Neural progenitor cell (in vitro differentiated cells): Measurements from ENCODE around the gene CENPW. TPM values are rescaled to one million over a fixed set of nuclear protein-coding genes. Genes with fewer than 3 reads are reported as not detected.

Experiments
- DNase-seq: peaks from one replicate; pipeline ENCODE4 v3.0.0-alpha.2; 2016; ENCODE audit warnings: low spot score
- H2AFZ ChIP-seq: fragments of 200-600 bp; sonication (generic); replicated peaks from 2 replicates; pipeline ENCODE4 v1.6.1; 2016; ENCODE audit warnings: antibody characterized with exemption
- H3F3A ChIP-seq: fragments of 200-600 bp; sonication (generic); 2 replicates; pipeline ENCODE4 v1.6.1; 2016; ENCODE audit warnings: antibody characterized with exemption, low read depth
- H3K27ac ChIP-seq: fragments of 200-600 bp; sonication (generic); 2 replicates; pipeline ENCODE4 v1.5.1; 2016; ENCODE audit warnings: mild to moderate bottlenecking
- H3K27me3 ChIP-seq: fragments of 200-600 bp; sonication (generic); 2 replicates; pipeline ENCODE4 v1.6.1; 2016; ENCODE audit warnings: mild to moderate bottlenecking, moderate library complexity
- H3K36me3 ChIP-seq: fragments of 200-600 bp; sonication (generic); 2 replicates; pipeline ENCODE4 v1.5.1; 2016
- H3K4me1 ChIP-seq: fragments of 200-600 bp; sonication (generic); 2 replicates; pipeline ENCODE4 v1.6.1; 2016; ENCODE audit warnings: mixed run types
- H3K4me2 ChIP-seq: fragments of 200-600 bp; sonication (generic); 2 replicates; pipeline ENCODE4 v1.6.1; 2016
- H3K4me3 ChIP-seq: fragments of 200-600 bp; sonication (generic); 2 replicates; pipeline ENCODE4 v1.5.1; 2016
- H3K79me2 ChIP-seq: fragments of 200-600 bp; sonication (generic); 2 replicates; pipeline ENCODE4 v1.6.1; 2016; ENCODE audit warnings: low read depth
- H3K9ac ChIP-seq: fragments of 200-600 bp; sonication (generic); 2 replicates; pipeline ENCODE4 v1.6.1; 2016
- H3K9me3 ChIP-seq: fragments of 200-600 bp; sonication (generic); 2 replicates; pipeline ENCODE4 v1.5.1; 2016; ENCODE audit warnings: low read depth
- H4K20me1 ChIP-seq: fragments of 200-600 bp; sonication (generic); 2 replicates; pipeline ENCODE4 v1.6.1; 2016; ENCODE audit warnings: low read depth
- H3K27ac Mint-ChIP-seq: 3 replicates; pipeline ENCODE4 v1.8.0; 2021; ENCODE audit warnings: mixed read lengths
- H3K27me3 Mint-ChIP-seq: 2 replicates; pipeline ENCODE4 v1.8.0; 2022; ENCODE audit warnings: low read depth, mild to moderate bottlenecking, inconsistent platforms, moderate library complexity, mixed read lengths; ENCODE audit not compliant: insufficient read depth
- H3K36me3 Mint-ChIP-seq: 3 replicates; pipeline ENCODE4 v1.8.0; 2021; ENCODE audit warnings: mixed read lengths
- H3K4me1 Mint-ChIP-seq: 3 replicates; pipeline ENCODE4 v1.8.0; 2021; ENCODE audit warnings: mixed read lengths
- H3K4me3 Mint-ChIP-seq: 3 replicates; pipeline ENCODE4 v1.8.0; 2021; ENCODE audit warnings: mild to moderate bottlenecking, moderate library complexity, mixed read lengths
- H3K9me3 Mint-ChIP-seq: 3 replicates; pipeline ENCODE4 v1.8.0; 2020; ENCODE audit warnings: mixed read lengths
- EZH2 ChIP-seq: fragments of 200-600 bp; sonication (generic); IDR thresholded peaks from 2 replicates; pipeline ENCODE4 v1.6.1; 2017; ENCODE audit warnings: antibody characterized with exemption, mild to moderate bottlenecking, moderate library complexity
- EZH2phosphoT487 ChIP-seq: fragments of 200-600 bp; sonication (generic); IDR thresholded peaks from 2 replicates; pipeline ENCODE4 v1.6.1; 2017; ENCODE audit warnings: antibody characterized with exemption
- total RNA-seq: library from RNA; depleted of rRNA; stranded (reverse); fragments of >200 nt; gene quantifications from 2 replicates; pipeline ENCODE4 v1.2.3, GENCODE V29; 2015; ENCODE audit warnings: low replicate concordance
- TF ChIP-seq, protein P1 (sequence below): fragments of 200-600 bp; sonication (generic); IDR thresholded peaks from 2 replicates; pipeline ENCODE4 v1.5.1; 2017; ENCODE audit warnings: antibody characterized with exemption, mild to moderate bottlenecking

Gene CENPW
- total RNA-seq, 1 donor from 2014 or later: 47.5 TPM

GRCh38 chr6:126367849-126368248 is 27.9 kb downstream of the CENPW start:
- Mint-ChIP-seq H3K4me3 (no peak overlapping the region), H3K27ac (no peak overlapping the region), H3K36me3 (peaks cover 63% of the 10 kb centered on the region), H3K27me3 (no peaks in the 10 kb centered on the region), H3K4me1 (no peaks in the 10 kb centered on the region), H3K9me3 (peaks cover 44% of the 10 kb centered on the region)
- H3K9ac ChIP-seq: no peak overlapping the region
- H3F3A ChIP-seq: no peaks in the 10 kb centered on the region
- DNase-seq: no peak
- H3K4me2 ChIP-seq: no peak overlapping the region
- no peaks in the 10 kb centered on the region for H3K4me1 ChIP-seq
- peaks cover 6% of the 10 kb centered on the region for H3K9me3 ChIP-seq
- peaks cover 37% of the 10 kb centered on the region for H3K36me3 ChIP-seq
- no peak overlapping the region for H2AFZ ChIP-seq
- H3K79me2 ChIP-seq: peaks cover 23% of the 10 kb centered on the region
- no peaks in the 10 kb centered on the region for H3K27me3 ChIP-seq
- H4K20me1 ChIP-seq: no peaks in the 10 kb centered on the region
- TF ChIP-seq, protein P1, sequence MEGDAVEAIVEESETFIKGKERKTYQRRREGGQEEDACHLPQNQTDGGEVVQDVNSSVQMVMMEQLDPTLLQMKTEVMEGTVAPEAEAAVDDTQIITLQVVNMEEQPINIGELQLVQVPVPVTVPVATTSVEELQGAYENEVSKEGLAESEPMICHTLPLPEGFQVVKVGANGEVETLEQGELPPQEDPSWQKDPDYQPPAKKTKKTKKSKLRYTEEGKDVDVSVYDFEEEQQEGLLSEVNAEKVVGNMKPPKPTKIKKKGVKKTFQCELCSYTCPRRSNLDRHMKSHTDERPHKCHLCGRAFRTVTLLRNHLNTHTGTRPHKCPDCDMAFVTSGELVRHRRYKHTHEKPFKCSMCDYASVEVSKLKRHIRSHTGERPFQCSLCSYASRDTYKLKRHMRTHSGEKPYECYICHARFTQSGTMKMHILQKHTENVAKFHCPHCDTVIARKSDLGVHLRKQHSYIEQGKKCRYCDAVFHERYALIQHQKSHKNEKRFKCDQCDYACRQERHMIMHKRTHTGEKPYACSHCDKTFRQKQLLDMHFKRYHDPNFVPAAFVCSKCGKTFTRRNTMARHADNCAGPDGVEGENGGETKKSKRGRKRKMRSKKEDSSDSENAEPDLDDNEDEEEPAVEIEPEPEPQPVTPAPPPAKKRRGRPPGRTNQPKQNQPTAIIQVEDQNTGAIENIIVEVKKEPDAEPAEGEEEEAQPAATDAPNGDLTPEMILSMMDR: no peak
- no peak for TF ChIP-seq EZH2
- no peak for TF ChIP-seq EZH2phosphoT487
- no peak overlapping the region for H3K27ac ChIP-seq
- H3K4me3 ChIP-seq: no peak overlapping the region

DNA sequence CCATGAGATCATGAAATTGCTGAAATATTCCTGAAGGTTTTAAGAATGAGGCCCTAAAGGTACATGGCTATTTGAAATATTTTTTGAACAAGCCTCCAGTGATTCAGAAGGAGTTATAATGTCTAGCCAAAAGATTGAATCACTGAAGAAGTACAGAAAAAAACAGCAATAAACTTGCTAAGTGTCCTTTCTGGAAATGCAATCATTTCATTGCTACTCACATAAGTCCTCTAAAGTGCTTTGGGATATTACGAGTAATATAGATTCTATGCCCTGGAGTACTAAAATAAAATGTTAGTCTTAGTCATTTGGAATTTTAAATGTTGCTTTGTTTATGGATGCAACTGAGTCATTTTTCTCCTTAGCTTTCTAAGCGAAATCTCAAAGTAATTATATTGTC is 32.7 kb downstream of the CENPW start:
- TF ChIP-seq EZH2phosphoT487 (no peak), EZH2 (no peak)
- TF ChIP-seq, protein P1: no peak
- Mint-ChIP-seq H3K4me1 (no peaks in the 10 kb centered on the region), H3K36me3 (peaks cover 47% of the 10 kb centered on the region), H3K27ac (no peak overlapping the region), H3K9me3 (peaks cover 35% of the 10 kb centered on the region), H3K4me3 (no peak overlapping the region), H3K27me3 (no peaks in the 10 kb centered on the region)
- Histone ChIP-seq H3K4me3 (no peak overlapping the region), H2AFZ (no peak overlapping the region), H3K36me3 (peaks cover 24% of the 10 kb centered on the region), H3K79me2 (peaks cover 23% of the 10 kb centered on the region), H3K4me2 (no peak overlapping the region), H4K20me1 (no peaks in the 10 kb centered on the region), H3K4me1 (no peaks in the 10 kb centered on the region), H3F3A (no peaks in the 10 kb centered on the region), H3K27me3 (no peaks in the 10 kb centered on the region), H3K27ac (no peak overlapping the region), H3K9ac (no peak overlapping the region), H3K9me3 (peaks cover 11% of the 10 kb centered on the region)
- no peak for DNase-seq

GRCh38 chr6:126373344-126373743 is 33.4 kb downstream of the CENPW start:
- Histone ChIP-seq H3K9me3 (peaks cover 11% of the 10 kb centered on the region), H3K4me2 (no peak overlapping the region), H3K79me2 (peaks cover 23% of the 10 kb centered on the region), H3K27me3 (no peaks in the 10 kb centered on the region), H2AFZ (no peak overlapping the region), H3K36me3 (peaks cover 24% of the 10 kb centered on the region), H3K4me1 (no peaks in the 10 kb centered on the region), H3F3A (no peaks in the 10 kb centered on the region), H4K20me1 (no peaks in the 10 kb centered on the region), H3K27ac (no peak overlapping the region), H3K9ac (no peak overlapping the region), H3K4me3 (no peak overlapping the region)
- TF ChIP-seq, protein P1: no peak
- TF ChIP-seq EZH2: no peak
- TF ChIP-seq EZH2phosphoT487: no peak
- Mint-ChIP-seq H3K27me3 (no peaks in the 10 kb centered on the region), H3K9me3 (peaks cover 32% of the 10 kb centered on the region), H3K36me3 (peaks cover 47% of the 10 kb centered on the region), H3K4me3 (no peak overlapping the region), H3K4me1 (no peaks in the 10 kb centered on the region), H3K27ac (no peak overlapping the region)
- DNase-seq: no peak
